HEK293 (cell line): ENCODE measurements around the gene MAGI2.

Experiments used
- CTCF ChIA-PET: fragments of 350-600 bp; formaldehyde crosslinking; extraction: SDS; loops from one replicate; lab custom pipeline; 2021; ENCODE audit warnings: antibody characterized with exemption; lab: Yijun Ruan, JAX
- POLR2A ChIA-PET: fragments of 300-600 bp; formaldehyde crosslinking; extraction: SDS; loops from one replicate; lab custom pipeline; 2020; ENCODE audit warnings: antibody characterized with exemption, inconsistent platforms; lab: Yijun Ruan, JAX
- H3K27ac ChIP-seq: fragments of 200-500 bp; sonication (Bioruptor generic); 2 replicates; pipeline ENCODE4 v1.5.1; 2014; ENCODE audit warnings: low read depth, low read length, control low read depth, inconsistent platforms; ENCODE audit errors: extremely low read depth
- H3K36me3 ChIP-seq, 2 experiments: fragments of 200-500 bp in 1 of 2; sonication (Bioruptor generic) in 1 of 2; 1 replicate in 1 of 2; 2 replicates in 1 of 2; pipeline ENCODE4 v1.5.1; 2014 to 2017; ENCODE audit warnings: inconsistent platforms in 2 of 2, low read length in 2 of 2; ENCODE audit not compliant: control insufficient read depth in 2 of 2, insufficient read depth in 1 of 2
- H3K4me1 ChIP-seq: fragments of 200-500 bp; sonication (Bioruptor generic); 2 replicates; pipeline ENCODE4 v1.5.1; 2014; ENCODE audit warnings: mild to moderate bottlenecking, low read length, inconsistent platforms; ENCODE audit not compliant: control insufficient read depth, insufficient read depth
- H3K4me3 ChIP-seq: 2 replicates; pipeline ENCODE4 v1.5.1; 2011; ENCODE audit warnings: low read depth, mild to moderate bottlenecking, control low read depth, low read length, moderate library complexity
- H3K9me3 ChIP-seq: fragments of 200-500 bp; sonication (Bioruptor generic); 2 replicates; pipeline ENCODE4 v1.5.1; 2014; ENCODE audit warnings: low read depth, low read length, inconsistent platforms; ENCODE audit not compliant: control insufficient read depth, insufficient read depth
- KLF7 ChIP-seq: fragments of 450-650 bp; formaldehyde crosslinking; IDR thresholded peaks from 2 replicates; pipeline ENCODE4 v1.5.1; 2016; ENCODE audit warnings: missing biosample characterization, missing genetic modification characterization, borderline replicate concordance
- OSR2 ChIP-seq: fragments of 450-650 bp; formaldehyde crosslinking; IDR thresholded peaks from 2 replicates; pipeline ENCODE4 v1.5.1; 2016; ENCODE audit warnings: missing biosample characterization, missing genetic modification characterization
- SCRT1 ChIP-seq: fragments of 450-650 bp; formaldehyde crosslinking; IDR thresholded peaks from 2 replicates; pipeline ENCODE4 v1.5.1; 2016; ENCODE audit warnings: missing biosample characterization, missing genetic modification characterization, borderline replicate concordance
- SETDB1 ChIP-seq: IDR thresholded peaks from one replicate; pipeline ENCODE4 v1.6.1; 2017; ENCODE audit warnings: mild to moderate bottlenecking, low read length, moderate library complexity, mixed read lengths; ENCODE audit not compliant: insufficient read length
- SP2 ChIP-seq: fragments of 450-650 bp; formaldehyde crosslinking; IDR thresholded peaks from 2 replicates; pipeline ENCODE4 v1.5.1; 2016; ENCODE audit warnings: missing biosample characterization, missing genetic modification characterization
- TRIM28 ChIP-seq: IDR thresholded peaks from 2 replicates; pipeline ENCODE4 v1.6.1; 2011; ENCODE audit warnings: low read length, control low read depth, borderline replicate concordance
- ZBTB10 ChIP-seq: fragments of 450-650 bp; formaldehyde crosslinking; IDR thresholded peaks from 2 replicates; pipeline ENCODE4 v1.5.1; 2016; ENCODE audit warnings: missing biosample characterization, missing genetic modification characterization
- ZBTB17 ChIP-seq: fragments of 450-650 bp; formaldehyde crosslinking; IDR thresholded peaks from 2 replicates; pipeline ENCODE4 v1.5.1; 2016; ENCODE audit warnings: missing biosample characterization, missing genetic modification characterization
- ZBTB21 ChIP-seq: fragments of 450-650 bp; formaldehyde crosslinking; IDR thresholded peaks from 2 replicates; pipeline ENCODE4 v1.5.1; 2017; ENCODE audit warnings: missing biosample characterization, missing genetic modification characterization
- ZBTB48 ChIP-seq: fragments of 450-650 bp; formaldehyde crosslinking; IDR thresholded peaks from 2 replicates; pipeline ENCODE4 v1.5.1; 2016; ENCODE audit warnings: missing biosample characterization, missing genetic modification characterization
- ZNF121 ChIP-seq: fragments of 450-650 bp; formaldehyde crosslinking; IDR thresholded peaks from 2 replicates; pipeline ENCODE4 v1.5.1; 2016; ENCODE audit warnings: missing biosample characterization, missing genetic modification characterization
- ZNF133 ChIP-seq: fragments of 450-650 bp; formaldehyde crosslinking; IDR thresholded peaks from 2 replicates; pipeline ENCODE4 v1.5.1; 2016; ENCODE audit warnings: missing biosample characterization, missing genetic modification characterization
- ZNF138 ChIP-seq: fragments of 450-650 bp; formaldehyde crosslinking; IDR thresholded peaks from 2 replicates; pipeline ENCODE4 v1.5.1; 2016; ENCODE audit warnings: missing biosample characterization, missing genetic modification characterization, borderline replicate concordance
- ZNF202 ChIP-seq: fragments of 450-650 bp; formaldehyde crosslinking; IDR thresholded peaks from 2 replicates; pipeline ENCODE4 v1.5.1; 2016; ENCODE audit warnings: missing biosample characterization, missing genetic modification characterization, borderline replicate concordance
- ZNF221 ChIP-seq: fragments of 450-650 bp; formaldehyde crosslinking; IDR thresholded peaks from 2 replicates; pipeline ENCODE4 v1.5.1; 2017; ENCODE audit warnings: missing biosample characterization, missing genetic modification characterization, borderline replicate concordance
- ZNF223 ChIP-seq: fragments of 450-650 bp; formaldehyde crosslinking; IDR thresholded peaks from 2 replicates; pipeline ENCODE4 v1.5.1; 2016; ENCODE audit warnings: missing biosample characterization, missing genetic modification characterization
- ZNF23 ChIP-seq: fragments of 450-650 bp; formaldehyde crosslinking; IDR thresholded peaks from 2 replicates; pipeline ENCODE4 v1.5.1; 2016; ENCODE audit warnings: missing biosample characterization, missing genetic modification characterization, borderline replicate concordance
- ZNF266 ChIP-seq: fragments of 450-650 bp; formaldehyde crosslinking; IDR thresholded peaks from 2 replicates; pipeline ENCODE4 v1.5.1; 2016; ENCODE audit warnings: missing biosample characterization, missing genetic modification characterization, low read depth
- ZNF274 ChIP-seq, 2 experiments: fragments of 200-500 bp in 1 of 2; fragments of 450-650 bp in 1 of 2; sonication (Bioruptor generic) in 1 of 2; formaldehyde crosslinking in 1 of 2; IDR thresholded peaks; 2 replicates each; pipeline versions ENCODE4 v1.5.1 to v1.6.1; 2014 to 2016; ENCODE audit warnings: borderline replicate concordance in 1 of 2, inconsistent platforms in 1 of 2, low read length in 1 of 2, missing biosample characterization in 1 of 2, missing genetic modification characterization in 1 of 2
- ZNF398 ChIP-seq: fragments of 450-650 bp; formaldehyde crosslinking; IDR thresholded peaks from 2 replicates; pipeline ENCODE4 v1.5.1; 2017; ENCODE audit warnings: missing biosample characterization, missing genetic modification characterization
- ZNF580 ChIP-seq: fragments of 450-650 bp; formaldehyde crosslinking; IDR thresholded peaks from 2 replicates; pipeline ENCODE4 v1.5.1; 2016; ENCODE audit warnings: missing biosample characterization, missing genetic modification characterization
- ZNF777 ChIP-seq: fragments of 450-650 bp; formaldehyde crosslinking; IDR thresholded peaks from 2 replicates; pipeline ENCODE4 v1.5.1; 2017; ENCODE audit warnings: missing biosample characterization, missing genetic modification characterization, borderline replicate concordance

Gene MAGI2

GRCh38 chr7:78499283-78499682, 954.2 kb downstream of the MAGI2 start:
- H3K36me3 ChIP-seq, result no peaks in the 10 kb centered on the region
- CTCF ChIA-PET, result interaction anchor here (1.9 kb wide), 1 partner anchor 11 kb away, joined by 4 read pairs; no protein-coding TSS in a partner anchor
- H3K27ac ChIP-seq, result no peak overlapping the region
- no peak overlapping the region for H3K4me3 ChIP-seq
- no peaks in the 10 kb centered on the region for H3K4me1 ChIP-seq
- TF ChIP-seq ZNF221 (tag by site-specific recombination) (no peak), ZNF580 (tag by site-specific recombination) (no peak), ZNF777 (tag by site-specific recombination) (no peak), ZBTB10 (no peak), ZNF223 (tag by site-specific recombination) (no peak), ZNF23 (tag by site-specific recombination) (no peak), ZNF202 (no peak)
- no peaks in the 10 kb centered on the region for H3K9me3 ChIP-seq
- POLR2A ChIA-PET, result no interaction called here

- ChIA-PET POLR2A (no interaction called here), CTCF (interaction anchor here (1.9 kb wide), 1 partner anchor 12 kb away, joined by 4 read pairs; no protein-coding TSS in a partner anchor)
- TF ChIP-seq ZNF266 (tag by site-specific recombination), result no peak
- TF ChIP-seq ZNF274 (IDR thresholded peaks at IDR 0.05; ENCODE audit: low read length), result no peak
- TF ChIP-seq ZNF274 (tag by site-specific recombination; IDR thresholded peaks at IDR 0.05; ENCODE audit: borderline replicate concordance), result no peak
- no peak for TF ChIP-seq ZNF138 (tag by site-specific recombination)
- no peak for TF ChIP-seq SETDB1
- TF ChIP-seq KLF7 (tag by site-specific recombination), result no peak
- TF ChIP-seq SCRT1 (tag by site-specific recombination), result no peak
Measured at GRCh38 chr7:78497728-78498427, 955.6 kb downstream of the MAGI2 start.

GRCh38 chr7:78496096-78496630, 957.3 kb downstream of the MAGI2 start:
- TF ChIP-seq OSR2 (tag by site-specific recombination) (no peak), TRIM28 (no peak), ZNF133 (tag by site-specific recombination) (no peak), ZNF121 (no peak), ZBTB17 (tag by site-specific recombination) (no peak), ZNF398 (tag by site-specific recombination) (no peak), ZBTB21 (tag by site-specific recombination) (no peak), ZBTB48 (tag by site-specific recombination) (no peak), SP2 (tag by site-specific recombination) (no peak)
- no peaks in the 10 kb centered on the region for H3K36me3 ChIP-seq
- CTCF ChIA-PET, result no interaction called here
- H3K4me3 ChIP-seq, result no peak overlapping the region
- no peak overlapping the region for H3K27ac ChIP-seq
- H3K4me1 ChIP-seq, result peaks cover 5% of the 10 kb centered on the region; the same call in 1 of the 2 replicates
- no peaks in the 10 kb centered on the region for H3K9me3 ChIP-seq
- POLR2A ChIA-PET, result no interaction called here

More at GRCh38 chr7:78497728-78498427, 955.6 kb downstream of the MAGI2 start:
- Histone ChIP-seq H3K9me3 (no peaks in the 10 kb centered on the region), H3K27ac (no peak overlapping the region), H3K4me3 (no peak overlapping the region), H3K4me1 (peaks cover 5% of the 10 kb centered on the region; the same call in 1 of the 2 replicates), H3K36me3 (no peaks in the 10 kb centered on the region)
